Activated CD4-positive, alpha-beta T cell treated with anti-CD3 and anti-CD28 coated beads for 36 hours (primary cell): ENCODE measurements around the gene RNF166. TPM values are rescaled to one million over a fixed set of nuclear protein-coding genes. Genes with fewer than 3 reads are reported as not detected.

ENCODE experiments used
- ATAC-seq: fragments of 200-7000 bp; cut with Tn5 transposase; one replicate; pipeline ENCODE4 v1.10.0; 2021; ENCODE audit warnings: mild to moderate bottlenecking, moderate library complexity
- CTCF ChIA-PET: fragments of 350-600 bp; sonication (Branson Sonifier 250); formaldehyde crosslinking; loops from one replicate; lab custom pipeline; 2021; ENCODE audit warnings: antibody characterized with exemption; lab: Charles Lee
- POLR2A ChIA-PET: fragments of 350-600 bp; sonication (Branson Sonifier 250); formaldehyde crosslinking; loops from one replicate; lab custom pipeline; 2021; ENCODE audit warnings: antibody characterized with exemption, inconsistent platforms; lab: Charles Lee
- DNase-seq: peaks from one replicate; pipeline ENCODE4 v3.0.0-alpha.2; 2020
- H3K27ac Mint-ChIP-seq: one replicate; pipeline ENCODE4 v1.8.0; 2021; ENCODE audit warnings: mixed read lengths
- H3K27me3 Mint-ChIP-seq: one replicate; pipeline ENCODE4 v1.8.0; 2021; ENCODE audit warnings: mixed read lengths
- H3K36me3 Mint-ChIP-seq: one replicate; pipeline ENCODE4 v1.8.0; 2021; ENCODE audit warnings: low read depth, mixed read lengths
- H3K4me1 Mint-ChIP-seq: one replicate; pipeline ENCODE4 v1.8.0; 2021; ENCODE audit warnings: mixed read lengths
- H3K4me3 Mint-ChIP-seq: one replicate; pipeline ENCODE4 v1.8.0; 2021; ENCODE audit warnings: mild to moderate bottlenecking, moderate library complexity, mixed read lengths
- H3K9me3 Mint-ChIP-seq: one replicate; pipeline ENCODE4 v1.8.0; 2021; ENCODE audit warnings: low read depth, mixed read lengths
- intact Hi-C, 2 experiments: fragments of 100-400 bp; cut with DNase I in 1 of 2; cut with micrococcal nuclease in 1 of 2; formaldehyde crosslinking; loops; one replicate each; pipeline versions ENCODE4 v1.14.2 to v1.15.1; 2022 to 2024; cut with DNase I, micrococcal nuclease
- microRNA-seq: library from miRNA; unstranded; fragments of <30 nt; microRNA quantifications from one replicate; pipeline ENCODE4 v1.2.0, GENCODE V29; 2021; ENCODE audit warnings: borderline replicate concordance
- total RNA-seq, 2 experiments: library from RNA; stranded (reverse); gene quantifications; one replicate each; pipeline ENCODE4 v1.2.3, GENCODE V29; 2021

The RNF166 gene
- total RNA-seq, 2 experiments from 2014 or later, result 44.0 to 49.7 TPM

DNA sequence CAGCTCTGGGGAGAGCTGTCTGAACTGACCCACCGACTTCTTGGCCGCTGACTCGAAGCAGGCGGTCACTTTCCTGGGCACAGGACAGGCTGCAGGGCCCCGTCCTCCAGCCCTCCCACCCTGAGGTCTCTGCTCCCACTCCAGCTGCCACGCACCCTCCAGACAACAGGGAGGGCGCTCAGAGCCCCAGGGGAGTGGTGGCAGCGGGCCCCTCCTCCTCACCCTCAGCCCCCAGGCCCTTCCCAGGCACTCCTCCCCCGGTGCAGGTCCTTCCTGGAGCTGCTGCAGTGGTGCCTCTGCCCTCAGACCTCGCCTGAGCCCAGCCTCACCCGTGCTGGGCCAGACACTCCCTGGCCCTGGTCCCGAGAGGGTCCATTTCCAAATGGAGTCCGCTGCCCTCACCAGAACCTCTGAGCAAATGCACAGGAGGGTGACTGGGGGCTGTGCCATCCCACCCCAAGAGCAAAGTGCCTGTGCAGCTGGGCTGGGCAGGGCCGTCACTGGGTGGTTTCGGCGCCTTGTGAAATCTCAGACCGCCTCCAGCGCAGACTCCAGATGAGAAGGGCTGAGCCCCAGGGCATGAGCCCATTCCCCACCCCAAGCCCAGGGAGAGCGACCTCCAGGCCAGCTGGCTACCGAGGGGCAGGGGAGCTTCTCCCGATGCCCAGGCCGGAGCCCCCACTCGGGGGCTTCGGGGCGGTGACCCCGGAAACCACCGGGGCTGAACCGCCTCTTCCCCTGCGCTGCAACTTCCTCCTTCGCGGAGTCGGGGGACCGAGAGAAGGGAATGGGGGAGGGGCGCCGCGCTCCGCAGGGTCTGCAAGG lies 56.1 kb downstream of the RNF166 start:
- ATAC-seq, result no peak
- Mint-ChIP-seq H3K27ac (peak overlapping the region; percentile 85), H3K27me3 (no peaks in the 10 kb centered on the region), H3K4me3 (peak overlapping the region; percentile 85), H3K4me1 (peaks cover 15% of the 10 kb centered on the region), H3K36me3 (peaks cover 17% of the 10 kb centered on the region), H3K9me3 (no peaks in the 10 kb centered on the region)
- intact Hi-C loops, result loop anchor here in 1 of 2 experiments (2.0 kb wide), 3 partner anchors 15 to 197 kb away; partner anchors contain the start of gene ZFPM1
- peak; percentile 48 for DNase-seq
- ChIA-PET CTCF (no interaction called here), POLR2A (interaction anchor here (0.8 kb wide), 1 partner anchor 13 kb away, joined by 5 read pairs; no protein-coding TSS in a partner anchor)

DNA sequence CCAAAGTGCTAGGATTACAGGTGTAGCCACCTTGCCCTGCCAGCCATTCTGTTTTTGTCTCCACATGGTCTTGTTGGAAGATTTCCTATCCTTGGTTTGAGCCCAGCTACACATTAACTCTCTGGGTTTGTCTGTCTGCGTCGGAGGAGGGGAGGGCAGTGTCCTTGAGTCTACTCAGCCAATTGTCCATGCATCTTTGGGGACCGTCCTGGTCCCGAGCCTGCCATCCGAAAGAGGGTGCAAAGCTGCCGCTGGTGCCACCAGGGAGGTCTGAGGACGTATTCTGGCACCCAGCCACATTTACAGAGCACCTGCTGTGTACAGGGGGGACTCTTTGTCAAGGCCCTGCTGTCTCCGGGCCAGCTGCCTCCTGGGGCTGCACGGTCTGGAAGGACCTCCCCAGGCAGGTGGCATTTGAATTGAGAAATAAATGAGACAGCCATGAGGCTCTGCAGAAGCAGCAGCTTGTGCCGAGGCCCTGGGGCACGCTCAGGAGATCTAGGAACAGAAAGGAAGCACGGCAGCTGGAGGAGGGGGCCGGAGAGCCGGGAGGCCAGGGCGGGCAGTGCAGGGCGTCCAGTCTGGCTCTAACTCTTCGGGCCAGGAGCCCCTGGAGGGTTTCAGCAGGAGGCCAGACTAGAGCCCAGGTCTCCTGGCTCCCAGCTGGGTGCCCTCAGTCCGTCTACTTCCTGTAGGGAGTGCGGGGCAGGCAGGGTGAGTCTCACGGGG lies 56.8 kb downstream of the RNF166 start:
- DNase-seq (no peak), ATAC-seq (no peak)
- ChIA-PET CTCF (no interaction called here), POLR2A (interaction anchor here (0.8 kb wide), 1 partner anchor 13 kb away, joined by 5 read pairs; no protein-coding TSS in a partner anchor)
- no peaks in the 10 kb centered on the region for H3K9me3 Mint-ChIP-seq
- H3K27ac Mint-ChIP-seq, result peak overlapping the region; percentile 5
- H3K36me3 Mint-ChIP-seq, result peaks cover 13% of the 10 kb centered on the region
- H3K4me1 Mint-ChIP-seq, result peaks cover 15% of the 10 kb centered on the region
- peak overlapping the region; percentile 85 for H3K4me3 Mint-ChIP-seq
- intact Hi-C loops, result no loop called here
- no peaks in the 10 kb centered on the region for H3K27me3 Mint-ChIP-seq

DNA sequence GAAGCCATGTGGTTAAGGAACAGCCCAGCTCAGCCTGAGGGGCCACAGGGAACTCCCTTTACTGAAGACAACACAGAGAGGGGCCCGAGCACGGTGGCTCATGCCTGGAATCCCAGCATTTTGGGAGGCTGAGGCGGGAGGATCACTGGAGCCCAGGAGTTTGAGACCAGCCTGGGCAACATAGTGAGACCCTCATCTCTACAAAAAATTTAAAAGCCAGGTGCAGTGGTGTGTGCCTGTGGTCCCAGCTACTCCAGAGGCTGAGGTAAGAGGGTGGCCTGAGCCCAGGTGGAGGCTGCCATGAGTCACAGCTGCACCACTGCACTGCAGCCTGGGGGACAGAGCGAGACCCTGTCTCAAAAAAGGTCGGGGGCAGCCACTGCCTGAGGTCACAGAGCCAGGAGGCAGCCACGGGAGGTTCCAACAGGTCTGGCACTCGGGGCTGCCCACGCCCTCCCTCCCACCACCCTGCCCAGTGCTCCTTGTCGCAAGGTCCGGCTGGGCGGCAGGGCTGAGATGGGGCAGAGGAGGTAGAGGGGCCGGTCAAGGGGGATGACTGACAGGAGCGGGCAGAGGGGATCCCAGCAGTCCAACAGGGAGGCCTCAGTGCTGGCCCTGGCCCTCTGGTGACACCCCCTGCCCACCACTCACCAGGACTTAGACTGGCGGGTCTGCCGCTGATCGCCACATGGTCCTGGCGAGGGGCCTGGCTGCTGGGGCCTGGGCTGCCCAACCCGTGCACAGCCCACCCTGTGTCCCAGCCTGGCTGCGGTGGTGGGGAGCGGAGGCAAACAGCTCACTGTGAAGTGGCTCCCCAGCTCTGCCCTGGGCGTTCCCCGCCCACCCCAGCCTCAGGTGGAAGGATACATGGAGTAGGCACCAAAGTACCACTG lies 58.8 kb downstream of the RNF166 start:
- intact Hi-C loops, result no loop called here
- Mint-ChIP-seq H3K4me3 (no peak overlapping the region), H3K36me3 (peaks cover 18% of the 10 kb centered on the region), H3K9me3 (no peaks in the 10 kb centered on the region), H3K4me1 (peaks cover 15% of the 10 kb centered on the region), H3K27me3 (no peaks in the 10 kb centered on the region), H3K27ac (no peak overlapping the region)
- CTCF ChIA-PET, result no interaction called here
- no peak for ATAC-seq
- DNase-seq, result no peak
- POLR2A ChIA-PET, result interaction anchor here (0.5 kb wide), 1 partner anchor 779 kb away, joined by 3 read pairs; no protein-coding TSS in a partner anchor

Small RNA genes lying within 50 kb of the gene (microRNA-seq; reads per million reads assigned to microRNA genes)
- gene MIR4722, result not detected

Other genes starting within 250 kb of the RNF166 start
- 10 to 100 TPM; 70.0 to 76.4 TPM for gene ZC3H18, start 136.0 kb downstream of the RNF166 start, total RNA-seq
- under 1 TPM in 1 of 2 experiments, not detected in 1; 0.18 TPM for gene IL17C, start 67.8 kb downstream of the RNF166 start, total RNA-seq
- gene CYBA, start 55.4 kb downstream of the RNF166 start, total RNA-seq, result 100 to 1,000 TPM; 155 to 200 TPM
- 10 to 100 TPM; 62.8 to 81.1 TPM for gene MVD, start 43.3 kb downstream of the RNF166 start, total RNA-seq
- 1 to 10 TPM; 3.6 to 4.1 TPM for gene SNAI3, start 19.9 kb downstream of the RNF166 start, total RNA-seq
- 10 to 100 TPM; 29.6 to 36.2 TPM for gene CTU2, start 95 bp upstream of the RNF166 start, total RNA-seq
- gene PIEZO1, start 78.8 kb upstream of the RNF166 start, total RNA-seq, result 100 to 1,000 TPM; 105 to 126 TPM
- 100 to 1,000 TPM; 136 to 182 TPM for gene CDT1, start 97.4 kb upstream of the RNF166 start, total RNA-seq
- 100 to 1,000 TPM; 105 to 179 TPM for gene APRT, start 105.5 kb upstream of the RNF166 start, total RNA-seq
- gene GALNS, start 150.5 kb upstream of the RNF166 start, total RNA-seq, result 10 to 100 TPM; 20.1 TPM
- gene TRAPPC2L, start 150.7 kb upstream of the RNF166 start, total RNA-seq, result 10 to 100 TPM; 43.3 to 50.7 TPM
- not detected for gene PABPN1L, start 160.3 kb upstream of the RNF166 start, total RNA-seq